Astrocyte (in vitro differentiated cells and primary cell): ENCODE data around the gene CIC. TPM values are rescaled to one million over a fixed set of nuclear protein-coding genes. Genes with fewer than 3 reads are reported as not detected.

Experiments used
- DNase-seq: peaks from one replicate; pipeline ENCODE4 v3.0.0-alpha.2; 2010; ENCODE audit warnings: low read depth
- FAIRE-seq: peaks from 2 replicates; lab custom pipeline; 2011; peaks lifted over from hg19 to GRCh38; lab: Jason Lieb, UNC
- H2AFZ ChIP-seq: 2 replicates; pipeline ENCODE4 v1.6.0; 2012; ENCODE audit warnings: low read depth, low read length, inconsistent platforms
- H3K27ac ChIP-seq: 2 replicates; pipeline ENCODE4 v1.5.1; 2011; ENCODE audit warnings: low read depth, low read length, inconsistent platforms
- H3K27me3 ChIP-seq: 2 replicates; pipeline ENCODE4 v1.6.0; 2011; ENCODE audit warnings: low read length, inconsistent platforms; ENCODE audit not compliant: insufficient read depth
- H3K36me3 ChIP-seq: 2 replicates; pipeline ENCODE4 v1.5.1; 2011; ENCODE audit warnings: low read length, inconsistent platforms; ENCODE audit not compliant: insufficient read depth
- H3K4me1 ChIP-seq: 2 replicates; pipeline ENCODE4 v1.5.1; 2011; ENCODE audit warnings: low read length, inconsistent platforms; ENCODE audit not compliant: insufficient read depth
- H3K4me2 ChIP-seq: 2 replicates; pipeline ENCODE4 v1.6.0; 2012; ENCODE audit warnings: low read length, inconsistent platforms
- H3K4me3 ChIP-seq: 2 replicates; pipeline ENCODE4 v1.5.1; 2011; ENCODE audit warnings: low read depth, mild to moderate bottlenecking, low read length, inconsistent platforms; ENCODE audit not compliant: insufficient read depth
- H3K79me2 ChIP-seq: 2 replicates; pipeline ENCODE4 v1.6.0; 2012; ENCODE audit warnings: mild to moderate bottlenecking, low read length, inconsistent platforms; ENCODE audit not compliant: insufficient read depth
- H3K9ac ChIP-seq: 2 replicates; pipeline ENCODE4 v1.6.0; 2012; ENCODE audit warnings: mild to moderate bottlenecking, low read length, inconsistent platforms
- H3K9me3 ChIP-seq: 2 replicates; pipeline ENCODE4 v1.5.1; 2012; ENCODE audit warnings: low read depth, mild to moderate bottlenecking, low read length, inconsistent platforms; ENCODE audit not compliant: insufficient read depth
- H4K20me1 ChIP-seq: 2 replicates; pipeline ENCODE4 v1.6.0; 2012; ENCODE audit warnings: low read length, inconsistent platforms; ENCODE audit not compliant: insufficient read depth
- H3K27ac Mint-ChIP-seq: one replicate; pipeline ENCODE4 v1.8.0; 2021; ENCODE audit warnings: mild to moderate bottlenecking, mixed read lengths; ENCODE audit not compliant: unreplicated experiment
- H3K27me3 Mint-ChIP-seq: one replicate; pipeline ENCODE4 v1.8.0; 2021; ENCODE audit warnings: low read depth, mixed read lengths; ENCODE audit not compliant: unreplicated experiment
- H3K36me3 Mint-ChIP-seq: one replicate; pipeline ENCODE4 v1.8.0; 2021; ENCODE audit warnings: low read depth, mixed read lengths; ENCODE audit not compliant: unreplicated experiment
- H3K4me1 Mint-ChIP-seq: one replicate; pipeline ENCODE4 v1.8.0; 2021; ENCODE audit warnings: low read depth, mixed read lengths; ENCODE audit not compliant: unreplicated experiment
- H3K4me3 Mint-ChIP-seq: one replicate; pipeline ENCODE4 v1.8.0; 2021; ENCODE audit warnings: mild to moderate bottlenecking, moderate library complexity, mixed read lengths; ENCODE audit not compliant: unreplicated experiment
- H3K9me3 Mint-ChIP-seq: one replicate; pipeline ENCODE4 v1.8.0; 2021; ENCODE audit warnings: mild to moderate bottlenecking, mixed read lengths; ENCODE audit not compliant: unreplicated experiment
- CTCF ChIP-seq: IDR thresholded peaks from 2 replicates; pipeline ENCODE4 v1.5.1; 2011; ENCODE audit warnings: low read depth, mild to moderate bottlenecking, inconsistent platforms, low read length, moderate library complexity; ENCODE audit not compliant: insufficient read depth
- EZH2 ChIP-seq: IDR thresholded peaks from 2 replicates; pipeline ENCODE4 v1.6.1; 2012; ENCODE audit warnings: mild to moderate bottlenecking, low read length, inconsistent platforms; ENCODE audit not compliant: insufficient read depth
- total RNA-seq: library from RNA; stranded (reverse); gene quantifications from 2 replicates; pipeline ENCODE4 v1.2.1, GENCODE V29; 2021

CIC gene
- total RNA-seq, 1 donor from 2014 or later, result 78.5 TPM

DNA sequence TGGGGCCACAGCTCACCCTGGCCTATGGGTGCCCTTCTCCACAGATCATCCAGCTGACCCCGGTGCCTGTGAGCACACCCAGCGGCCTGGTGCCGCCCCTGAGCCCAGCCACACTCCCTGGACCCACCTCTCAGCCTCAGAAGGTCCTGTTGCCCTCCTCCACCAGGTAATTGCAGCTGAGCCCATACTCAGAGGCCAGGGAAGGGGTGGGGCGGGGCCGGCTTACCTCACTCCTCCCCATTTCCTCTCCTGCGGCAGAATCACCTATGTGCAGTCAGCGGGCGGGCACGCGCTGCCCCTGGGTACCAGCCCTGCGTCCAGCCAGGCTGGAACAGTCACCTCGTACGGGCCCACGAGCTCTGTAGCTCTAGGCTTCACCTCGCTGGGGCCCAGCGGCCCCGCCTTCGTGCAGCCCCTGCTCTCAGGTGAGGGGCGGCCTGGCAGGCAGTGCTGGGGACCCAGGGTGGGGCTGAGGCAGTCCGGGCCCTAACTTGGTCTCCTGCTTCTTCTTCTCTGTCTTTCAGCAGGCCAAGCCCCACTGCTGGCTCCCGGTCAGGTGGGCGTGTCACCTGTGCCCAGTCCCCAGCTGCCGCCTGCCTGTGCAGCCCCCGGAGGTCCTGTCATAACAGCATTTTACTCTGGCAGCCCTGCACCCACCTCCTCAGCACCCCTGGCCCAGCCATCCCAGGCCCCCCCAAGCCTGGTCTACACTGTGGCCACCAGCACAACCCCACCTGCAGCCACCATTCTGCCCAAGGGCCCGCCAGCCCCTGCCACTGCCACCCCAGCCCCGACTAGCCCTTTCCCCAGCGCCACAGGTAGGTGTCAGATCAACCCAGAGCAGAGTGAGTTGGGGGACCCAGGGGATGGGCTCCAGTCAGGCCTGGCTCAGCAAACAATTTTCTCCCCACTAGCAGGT, 23.2 kb downstream of the CIC start:
- H3K4me3 ChIP-seq, result no peak overlapping the region
- no peak overlapping the region for H2AFZ ChIP-seq
- Mint-ChIP-seq H3K9me3 (no peaks in the 10 kb centered on the region), H3K27ac (no peak overlapping the region), H3K27me3 (no peaks in the 10 kb centered on the region), H3K36me3 (peaks cover 4% of the 10 kb centered on the region), H3K4me1 (no peaks in the 10 kb centered on the region), H3K4me3 (no peak overlapping the region)
- no peak overlapping the region for H3K27ac ChIP-seq
- H3K4me2 ChIP-seq, result no peak overlapping the region
- TF ChIP-seq EZH2, result no peak
- TF ChIP-seq CTCF, result no peak
- H3K9ac ChIP-seq, result no peak overlapping the region
- FAIRE-seq (no peak), DNase-seq (no peak)
- peaks cover 23% of the 10 kb centered on the region for H3K36me3 ChIP-seq
- H3K4me1 ChIP-seq, result no peaks in the 10 kb centered on the region
- H3K27me3 ChIP-seq, result no peaks in the 10 kb centered on the region
- H3K79me2 ChIP-seq, result peaks cover 11% of the 10 kb centered on the region
- no peaks in the 10 kb centered on the region for H3K9me3 ChIP-seq
- peaks cover 72% of the 10 kb centered on the region for H4K20me1 ChIP-seq

GRCh38 chr19:42292963-42293362, 23.9 kb downstream of the CIC start:
- Histone ChIP-seq H3K27me3 (no peaks in the 10 kb centered on the region), H3K36me3 (peaks cover 23% of the 10 kb centered on the region), H3K27ac (no peak overlapping the region), H3K4me2 (no peak overlapping the region), H4K20me1 (peaks cover 65% of the 10 kb centered on the region), H3K4me1 (no peaks in the 10 kb centered on the region), H3K9me3 (no peaks in the 10 kb centered on the region), H2AFZ (no peak overlapping the region), H3K9ac (no peak overlapping the region), H3K4me3 (no peak overlapping the region), H3K79me2 (peaks cover 6% of the 10 kb centered on the region)
- TF ChIP-seq EZH2 (no peak), CTCF (no peak)
- Mint-ChIP-seq H3K4me1 (no peaks in the 10 kb centered on the region), H3K4me3 (no peak overlapping the region), H3K9me3 (no peaks in the 10 kb centered on the region), H3K27me3 (no peaks in the 10 kb centered on the region), H3K36me3 (peaks cover 4% of the 10 kb centered on the region), H3K27ac (no peak overlapping the region)
- no peak for DNase-seq
- FAIRE-seq, result no peak

DNA sequence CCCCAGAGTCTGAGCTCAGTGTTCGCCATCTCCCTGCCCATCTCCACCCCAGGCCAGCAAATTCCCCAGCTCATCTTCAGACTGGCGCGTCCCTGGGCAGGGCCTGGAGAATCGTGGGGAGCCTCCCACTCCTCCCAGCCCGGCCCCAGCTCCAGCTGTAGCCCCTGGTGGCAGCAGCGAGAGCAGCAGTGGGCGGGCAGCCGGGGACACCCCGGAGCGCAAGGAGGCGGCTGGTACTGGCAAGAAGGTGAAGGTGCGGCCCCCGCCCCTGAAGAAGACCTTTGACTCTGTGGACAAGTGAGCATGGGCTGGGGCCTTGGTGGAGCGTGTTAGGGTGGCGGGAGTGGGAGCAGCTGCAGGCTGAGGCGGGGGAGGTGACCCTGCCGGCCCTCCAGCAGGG, 24.5 kb downstream of the CIC start:
- Histone ChIP-seq H3K9ac (no peak overlapping the region), H3K36me3 (peaks cover 17% of the 10 kb centered on the region), H2AFZ (no peak overlapping the region), H4K20me1 (peaks cover 60% of the 10 kb centered on the region), H3K27me3 (no peaks in the 10 kb centered on the region), H3K27ac (no peak overlapping the region), H3K4me3 (no peak overlapping the region), H3K79me2 (peaks cover 6% of the 10 kb centered on the region), H3K4me1 (no peaks in the 10 kb centered on the region), H3K9me3 (no peaks in the 10 kb centered on the region), H3K4me2 (no peak overlapping the region)
- Mint-ChIP-seq H3K27me3 (no peaks in the 10 kb centered on the region), H3K9me3 (no peaks in the 10 kb centered on the region), H3K4me1 (no peaks in the 10 kb centered on the region), H3K27ac (no peak overlapping the region), H3K36me3 (peaks cover 4% of the 10 kb centered on the region), H3K4me3 (no peak overlapping the region)
- TF ChIP-seq EZH2 (no peak), CTCF (no peak)
- no peak for DNase-seq
- no peak for FAIRE-seq
